IMR-90 (cell line): ENCODE results near the gene ARHGAP24. TPM values are rescaled to one million over a fixed set of nuclear protein-coding genes. Genes with fewer than 3 reads are reported as not detected.

Experiments used
- ATAC-seq: fragments of 200-7000 bp; cut with Tn5 transposase; 2 replicates; pipeline ENCODE4 v1.9.1; 2020; ENCODE audit warnings: low read depth, mild to moderate bottlenecking, moderate library complexity
- BruUV-seq: library from RNA; stranded (reverse); fragments of 400-500 nt; replicated peaks from 2 replicates; lab custom pipeline; 2021; lab: Mats Ljungman, UMichigan
- CTCF ChIA-PET: fragments of 300-600 bp; formaldehyde crosslinking; extraction: SDS; loops from one replicate; lab custom pipeline; 2021; ENCODE audit warnings: antibody characterized with exemption; lab: Yijun Ruan, JAX
- POLR2A ChIA-PET: fragments of 300-600 bp; sonication (Branson Sonifier 250); formaldehyde crosslinking; loops from one replicate; lab custom pipeline; 2022; ENCODE audit warnings: antibody characterized with exemption; ENCODE audit not compliant: unreplicated experiment; lab: Charles Lee
- DNase-seq: peaks from one replicate; pipeline ENCODE4 v3.0.0; 2013
- H2AFZ ChIP-seq: replicated peaks from 2 replicates; pipeline ENCODE3; 2013; ENCODE audit warnings: low read length, mild to moderate bottlenecking; ENCODE audit not compliant: poor library complexity
- H2AK5ac ChIP-seq: 2 replicates; pipeline ENCODE4 v1.6.1; 2013; ENCODE audit warnings: low read depth, low read length, inconsistent platforms
- H2AK9ac ChIP-seq: replicated peaks from 2 replicates; pipeline ENCODE3; 2013; ENCODE audit warnings: mild to moderate bottlenecking, low read depth, low read length, moderate library complexity; ENCODE audit not compliant: poor library complexity
- H2BK120ac ChIP-seq: 2 replicates; pipeline ENCODE4 v1.6.1; 2013; ENCODE audit warnings: low read depth, low read length, inconsistent platforms
- H2BK15ac ChIP-seq: 3 replicates; pipeline ENCODE4 v1.6.1; 2013; ENCODE audit warnings: low read depth, low read length, inconsistent platforms
- H2BK20ac ChIP-seq: 2 replicates; pipeline ENCODE4 v1.6.1; 2013; ENCODE audit warnings: low read depth, mild to moderate bottlenecking, inconsistent platforms, low read length, moderate library complexity
- H2BK5ac ChIP-seq: 2 replicates; pipeline ENCODE4 v1.6.1; 2013; ENCODE audit warnings: mild to moderate bottlenecking, low read depth, low read length, inconsistent platforms; ENCODE audit not compliant: poor library complexity, severe bottlenecking
- H3K14ac ChIP-seq: replicated peaks from 2 replicates; pipeline ENCODE4 v1.6.1; 2013; ENCODE audit warnings: low read depth, low read length, inconsistent platforms
- H3K18ac ChIP-seq: 2 replicates; pipeline ENCODE4 v1.6.1; 2013; ENCODE audit warnings: low read depth, low read length, control low read depth
- H3K23ac ChIP-seq: 2 replicates; pipeline ENCODE4 v1.6.1; 2013; ENCODE audit warnings: low read depth, low read length, inconsistent platforms
- H3K27ac ChIP-seq: 2 replicates; pipeline ENCODE4 v1.5.1; 2013; ENCODE audit warnings: mild to moderate bottlenecking, control low read depth, low read length; ENCODE audit not compliant: insufficient read depth
- H3K27me3 ChIP-seq: 2 replicates; pipeline ENCODE4 v1.6.1; 2013; ENCODE audit warnings: low read length; ENCODE audit not compliant: control insufficient read depth, insufficient read depth
- H3K36me3 ChIP-seq: 2 replicates; pipeline ENCODE4 v1.6.1; 2013; ENCODE audit warnings: low read length, mixed read lengths; ENCODE audit not compliant: control insufficient read depth, insufficient read depth
- H3K4ac ChIP-seq: 2 replicates; pipeline ENCODE4 v1.6.1; 2013; ENCODE audit warnings: low read depth, low read length, inconsistent platforms
- H3K4me1 ChIP-seq: 2 replicates; pipeline ENCODE4 v1.6.1; 2013; ENCODE audit warnings: low read length, mixed read lengths; ENCODE audit not compliant: control insufficient read depth, insufficient read depth
- H3K4me2 ChIP-seq: 2 replicates; pipeline ENCODE4 v1.6.1; 2013; ENCODE audit warnings: low read depth, mild to moderate bottlenecking, control low read depth, low read length, moderate library complexity
- H3K4me3 ChIP-seq: 2 replicates; pipeline ENCODE4 v1.5.1; 2013; ENCODE audit warnings: low read depth, mild to moderate bottlenecking, control low read depth, low read length, moderate library complexity; ENCODE audit not compliant: insufficient read depth
- H3K56ac ChIP-seq: 2 replicates; pipeline ENCODE4 v1.6.1; 2013; ENCODE audit warnings: low read length, inconsistent platforms; ENCODE audit not compliant: insufficient read depth; ENCODE audit errors: extremely low read depth
- H3K79me1 ChIP-seq, 2 experiments: 2 replicates each; pipeline ENCODE4 v1.6.1; 2013; ENCODE audit warnings: low read length in 2 of 2, inconsistent platforms in 1 of 2, low read depth in 1 of 2
- H3K9ac ChIP-seq: 2 replicates; pipeline ENCODE4 v1.6.1; 2013; ENCODE audit warnings: low read depth, low read length, control low read depth
- H3K9me1 ChIP-seq: 2 replicates; pipeline ENCODE4 v1.6.1; 2013; ENCODE audit warnings: low read length, inconsistent platforms; ENCODE audit not compliant: insufficient read depth
- H3K9me3 ChIP-seq: 2 replicates; pipeline ENCODE4 v1.6.1; 2013; ENCODE audit warnings: low read length; ENCODE audit not compliant: control insufficient read depth, insufficient read depth
- H4K20me1 ChIP-seq: 2 replicates; pipeline ENCODE4 v1.6.1; 2013; ENCODE audit warnings: low read length, inconsistent platforms; ENCODE audit not compliant: insufficient read depth
- H4K5ac ChIP-seq: 2 replicates; pipeline ENCODE4 v1.6.1; 2013; ENCODE audit warnings: mild to moderate bottlenecking, low read depth, low read length, control low read depth
- H4K8ac ChIP-seq, 2 experiments: 2 replicates each; pipeline ENCODE4 v1.6.1; 2013; ENCODE audit warnings: low read depth in 2 of 2, low read length in 2 of 2, control low read depth in 1 of 2, inconsistent platforms in 1 of 2
- H4K91ac ChIP-seq: 2 replicates; pipeline ENCODE4 v1.6.1; 2013; ENCODE audit warnings: low read depth, low read length, inconsistent platforms; ENCODE audit not compliant: insufficient read depth
- CEBPB ChIP-seq: IDR thresholded peaks from 2 replicates; pipeline ENCODE4 v1.6.1; 2012; ENCODE audit warnings: low read depth, low read length, improper control_type of control experiment
- CHD1 ChIP-seq: IDR thresholded peaks from 2 replicates; pipeline ENCODE4 v1.6.1; 2012; ENCODE audit warnings: low read depth, low read length, improper control_type of control experiment
- ELK1 ChIP-seq: fragments of 150-350 bp; IDR thresholded peaks from 2 replicates; pipeline ENCODE4 v1.6.1; 2016; ENCODE audit warnings: low read depth, mild to moderate bottlenecking, low read length, moderate library complexity, borderline replicate concordance
- FOS ChIP-seq: fragments of 150-350 bp; IDR thresholded peaks from 2 replicates; pipeline ENCODE4 v1.6.1; 2016; ENCODE audit warnings: low read depth, low read length
- MAFK ChIP-seq: IDR thresholded peaks from 2 replicates; pipeline ENCODE4 v1.6.1; 2012; ENCODE audit warnings: low read depth, low read length, improper control_type of control experiment
- MXI1 ChIP-seq: IDR thresholded peaks from 2 replicates; pipeline ENCODE4 v1.6.1; 2012; ENCODE audit warnings: low read depth, mild to moderate bottlenecking, low read length, moderate library complexity, borderline replicate concordance
- NFE2L2 ChIP-seq: fragments of 150-350 bp; IDR thresholded peaks from 2 replicates; pipeline ENCODE4 v1.6.1; 2016; ENCODE audit warnings: low read depth, mild to moderate bottlenecking, low read length
- POLR2A ChIP-seq: IDR thresholded peaks from 2 replicates; pipeline ENCODE4 v1.6.1; 2012; ENCODE audit warnings: mild to moderate bottlenecking, low read depth, low read length
- RCOR1 ChIP-seq: IDR thresholded peaks from 2 replicates; pipeline ENCODE4 v1.6.1; 2012; ENCODE audit warnings: mild to moderate bottlenecking, low read length, improper control_type of control experiment; ENCODE audit not compliant: insufficient replicate concordance
- SMC3 ChIP-seq: fragments of 150-350 bp; IDR thresholded peaks from 2 replicates; pipeline ENCODE4 v1.6.1; 2016; ENCODE audit warnings: low read depth, mild to moderate bottlenecking, antibody characterized with exemption, low read length, moderate library complexity
- USF2 ChIP-seq: fragments of 150-350 bp; IDR thresholded peaks from 2 replicates; pipeline ENCODE4 v1.6.1; 2017; ENCODE audit warnings: mild to moderate bottlenecking, antibody characterized with exemption, low read length, low read depth
- WGBS, 2 experiments: methylation state at CpG; one replicate each; pipeline versions ENCODE4 v1.1.5 to v1.1.7; 2013; ENCODE audit warnings: missing lambda C conversion rate in 2 of 2; ENCODE audit not compliant: insufficient read length in 1 of 2; ENCODE audit errors: extremely low coverage in 2 of 2; 5-methylcytosine and 5-hydroxymethylcytosine counted together
- dilution Hi-C: fragments of 300-500 bp; cut with HindIII; formaldehyde crosslinking; loops from one replicate; pipeline ENCODE4 v1.14.3; 2018; ENCODE audit warnings: low sequenced_read_pairs; ENCODE audit not compliant: unreplicated experiment
- in situ Hi-C: fragments of 300-500 bp; cut with MboI; formaldehyde crosslinking; loops from 3 replicates; pipeline ENCODE4 v1.14.3; 2019; ENCODE audit warnings: low sequenced_read_pairs, inconsistent platforms, mixed read lengths
- intact Hi-C: fragments of 100-400 bp; cut with micrococcal nuclease; formaldehyde crosslinking; loops from 2 replicates; pipeline ENCODE4 v1.10.0; 2022
- polyA plus RNA-seq, 3 experiments: library from polyadenylated mRNA; depleted of rRNA; stranded (reverse); fragments of >200 nt; gene quantifications; 2 replicates each; pipeline ENCODE4 v1.2.3, GENCODE V29; 2012; ENCODE audit warnings: low replicate concordance in 1 of 3
- total RNA-seq: library from RNA; depleted of rRNA; stranded (reverse); fragments of >200 nt; gene quantifications from 2 replicates; pipeline ENCODE4 v1.2.3, GENCODE V29; 2012

The ARHGAP24 gene
- total and polyA plus RNA-seq, 2 of the 4 experiments (the other 2 are of a cell fraction): 11.9 to 24.0 TPM

GRCh38 chr4:85658766-85659439, 184.0 kb downstream of the ARHGAP24 start:
- Histone ChIP-seq H2AK9ac (no peak overlapping the region), H3K23ac (no peak overlapping the region), H4K91ac (no peak overlapping the region), H3K4ac (no peak overlapping the region), H2BK5ac (no peak overlapping the region), H4K20me1 (no peaks in the 10 kb centered on the region), H3K14ac (no peak overlapping the region), H3K27ac (no peak overlapping the region), H3K27me3 (no peaks in the 10 kb centered on the region), H2BK120ac (no peak overlapping the region), H3K79me1 (no peaks in the 10 kb centered on the region), H3K4me2 (no peak overlapping the region), H2BK15ac (no peak overlapping the region), H3K4me3 (no peak overlapping the region), H2BK20ac (no peak overlapping the region), H3K36me3 (no peaks in the 10 kb centered on the region), H2AK5ac (no peak overlapping the region), H3K9me3 (no peaks in the 10 kb centered on the region), H3K56ac (no peak overlapping the region), H3K4me1 (no peaks in the 10 kb centered on the region), H3K9ac (no peak overlapping the region), H3K18ac (no peak overlapping the region), H4K8ac (no peak overlapping the region), H2AFZ (no peak overlapping the region), H4K5ac (no peak overlapping the region), H3K9me1 (no peaks in the 10 kb centered on the region)
- ATAC-seq (no peak), DNase-seq (no peak)
- dilution Hi-C loops (no loop called here), intact Hi-C loops (no loop called here), in situ Hi-C loops (no loop called here)
- TF ChIP-seq MAFK: no peak
- TF ChIP-seq ELK1: no peak
- no peak for TF ChIP-seq MXI1
- TF ChIP-seq CHD1: no peak
- no peak for TF ChIP-seq RCOR1
- no peak for TF ChIP-seq NFE2L2
- TF ChIP-seq CEBPB: no peak
- no peak for TF ChIP-seq USF2
- no peak for TF ChIP-seq POLR2A
- no peak for TF ChIP-seq FOS
- no peak for TF ChIP-seq SMC3
- no TSS peak for BruUV-seq
- CTCF ChIA-PET: interaction anchor here (1.2 kb wide), 1 partner anchor 11 kb away, joined by 4 read pairs; no protein-coding TSS in a partner anchor
- WGBS, 2 experiments: 17% methylated on average over 1 of the region's 6 CpGs; no CpG with 5 or more reads in 1 of the 2 experiments
- POLR2A ChIA-PET: no interaction called here
